ENCODE measurements around the gene C5orf22.
A peak's percentile ranks its signal among the peaks of the same experiment; 100 is the strongest.

Gene C5orf22

DNA sequence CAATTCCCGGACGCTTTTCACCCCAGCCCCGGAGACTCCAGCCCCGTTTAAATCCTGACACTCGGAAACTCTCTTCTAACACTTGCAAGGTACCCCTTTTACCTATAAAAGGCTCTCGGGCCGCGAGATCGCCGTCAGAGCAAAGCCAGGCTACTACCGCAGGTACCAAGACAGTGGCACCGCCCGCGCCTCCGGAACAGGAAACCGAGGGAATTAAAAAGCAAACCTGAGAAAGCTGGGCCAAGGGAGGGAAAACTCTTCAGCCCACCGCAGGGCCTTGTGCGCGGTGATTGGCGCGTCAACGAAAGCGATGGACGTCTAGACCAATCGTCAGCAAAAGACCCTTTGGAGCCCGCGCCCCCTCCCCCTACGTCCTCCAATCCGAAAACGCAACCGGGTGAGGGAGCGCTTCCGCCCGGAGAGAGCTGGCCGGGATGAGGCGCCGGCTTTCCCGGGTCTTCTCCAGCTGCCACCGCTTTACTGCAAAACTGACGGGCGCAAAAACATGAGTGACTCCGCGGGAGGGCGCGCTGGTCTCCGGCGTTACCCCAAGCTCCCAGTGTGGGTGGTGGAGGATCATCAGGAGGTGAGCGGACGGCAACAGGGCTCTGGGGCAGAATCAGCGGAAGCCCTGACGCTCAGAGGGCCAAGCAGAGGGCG, at the start of gene C5orf22, which contains the start of gene DROSHA:
C5orf22 (plus strand) TSS at position 414 of the 660 bp plus-strand sequence; CDS start at position 506, 92 bp downstream.
DROSHA (minus strand) TSS at position 206 of the 660 bp plus-strand sequence. CDS start 3,034 bp downstream, outside the sequence.
- Histone ChIP-seq H3K4me1 (peaks cover 4% of the 10 kb centered on the region), H2AFZ (peak within 1 kb of the TSS; percentile 92), H3K36me3 (ENCODE audit: control insufficient read depth, insufficient read depth, low read length) (no peaks in the 10 kb centered on the region), H3K27ac (no peak within 1 kb of the TSS), H3K4me2 (ENCODE audit: low read length) (peak within 1 kb of the TSS; percentile 78), H3K9ac (no peak within 1 kb of the TSS), H3K4me3 (ENCODE audit: low read depth, low read length) (peak within 1 kb of the TSS; percentile 86), H3K79me2 (peaks cover 5% of the 10 kb centered on the region), H3K9me3 (ENCODE audit: control insufficient read depth, low read length) (no peaks in the 10 kb centered on the region), H3K27me3 (ENCODE audit: control insufficient read depth, insufficient read depth, low read length) (no peaks in the 10 kb centered on the region)
- TF ChIP-seq CTCF (IDR thresholded peaks at IDR 0.05) = no peak

DNA sequence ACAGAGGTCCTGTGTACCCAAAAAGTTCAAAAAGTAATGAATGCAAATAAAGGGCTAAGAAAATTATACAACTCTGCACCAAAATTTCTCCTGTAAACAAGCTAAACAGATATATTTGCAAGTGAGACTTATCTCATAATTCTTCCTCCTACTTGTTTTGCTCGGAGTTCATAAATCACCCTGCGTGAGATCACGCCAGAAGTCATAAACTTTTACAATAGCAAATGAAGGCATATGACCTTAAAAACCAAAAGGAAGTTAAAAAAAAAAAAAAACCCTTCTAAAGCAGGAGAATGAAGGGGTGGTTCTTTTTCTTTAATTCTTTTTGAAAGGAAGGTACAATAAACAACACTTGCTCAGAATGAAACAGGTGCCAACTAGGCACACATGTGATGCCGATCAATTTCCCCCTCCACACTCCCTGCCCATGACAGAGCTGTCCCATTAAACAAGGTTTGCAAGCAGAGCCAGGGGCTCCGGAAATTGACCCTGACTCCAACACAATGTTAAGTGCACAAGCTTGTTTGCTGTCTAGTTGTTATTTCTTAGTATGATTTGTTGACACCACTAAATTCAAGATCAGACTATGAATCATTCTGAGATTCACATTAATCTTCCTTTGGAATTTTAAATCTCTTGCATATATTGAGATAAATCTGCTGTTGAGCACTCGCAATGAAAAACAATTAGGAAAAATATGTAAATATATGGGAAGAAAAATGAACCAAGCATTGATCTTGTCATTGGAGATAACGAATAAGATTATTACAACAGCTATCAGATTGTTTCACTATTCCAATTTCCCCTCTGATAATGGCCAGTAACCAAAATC, 46.5 kb upstream of the C5orf22 start:
- Histone ChIP-seq H3K36me3 (ENCODE audit: control insufficient read depth, insufficient read depth, low read length) (no peaks in the 10 kb centered on the region), H3K9ac (no peak overlapping the region), H3K4me3 (ENCODE audit: low read depth, low read length) (no peak overlapping the region), H2AFZ (no peak overlapping the region), H3K27me3 (ENCODE audit: control insufficient read depth, insufficient read depth, low read length) (no peaks in the 10 kb centered on the region), H3K4me1 (no peaks in the 10 kb centered on the region), H3K79me2 (no peaks in the 10 kb centered on the region), H3K27ac (no peak overlapping the region), H3K4me2 (ENCODE audit: low read length) (no peak overlapping the region), H3K9me3 (ENCODE audit: control insufficient read depth, low read length) (no peaks in the 10 kb centered on the region)
- TF ChIP-seq CTCF (IDR thresholded peaks at IDR 0.05) = no peak

GRCh38 chr5:31486441-31486840, 45.7 kb upstream of the C5orf22 start:
- no peak overlapping the region for H3K9ac ChIP-seq
- TF ChIP-seq CTCF (IDR thresholded peaks at IDR 0.05) = no peak
- no peaks in the 10 kb centered on the region for H3K79me2 ChIP-seq
- H3K4me3 ChIP-seq (ENCODE audit: low read depth, low read length) = no peak overlapping the region
- H3K36me3 ChIP-seq (ENCODE audit: control insufficient read depth, insufficient read depth, low read length) = no peaks in the 10 kb centered on the region
- H3K4me1 ChIP-seq = no peaks in the 10 kb centered on the region
- H3K27ac ChIP-seq = no peak overlapping the region
- no peaks in the 10 kb centered on the region for H3K9me3 ChIP-seq (ENCODE audit: control insufficient read depth, low read length)
- H2AFZ ChIP-seq = no peak overlapping the region
- H3K4me2 ChIP-seq (ENCODE audit: low read length) = no peak overlapping the region
- no peaks in the 10 kb centered on the region for H3K27me3 ChIP-seq (ENCODE audit: control insufficient read depth, insufficient read depth, low read length)

GRCh38 chr5:31487506-31487905, 44.6 kb upstream of the C5orf22 start:
- no peak overlapping the region for H3K27ac ChIP-seq
- H3K4me2 ChIP-seq (ENCODE audit: low read length) = no peak overlapping the region
- no peaks in the 10 kb centered on the region for H3K36me3 ChIP-seq (ENCODE audit: control insufficient read depth, insufficient read depth, low read length)
- H2AFZ ChIP-seq = no peak overlapping the region
- no peaks in the 10 kb centered on the region for H3K27me3 ChIP-seq (ENCODE audit: control insufficient read depth, insufficient read depth, low read length)
- no peak overlapping the region for H3K9ac ChIP-seq
- H3K4me1 ChIP-seq = no peaks in the 10 kb centered on the region
- no peaks in the 10 kb centered on the region for H3K9me3 ChIP-seq (ENCODE audit: control insufficient read depth, low read length)
- H3K79me2 ChIP-seq = no peaks in the 10 kb centered on the region
- TF ChIP-seq CTCF (IDR thresholded peaks at IDR 0.05) = no peak
- H3K4me3 ChIP-seq (ENCODE audit: low read depth, low read length) = no peak overlapping the region
